Lower lobe of right lung (tissue), 2 donors: ENCODE measurements around the gene SPATS2. TPM values are rescaled to one million over a fixed set of nuclear protein-coding genes. Genes with fewer than 3 reads are reported as not detected.

Experiments used
- ATAC-seq, 2 donors: fragments of 200-7000 bp; cut with Tn5 transposase; one replicate each; pipeline ENCODE4 v1.9.1; 2020 to 2022; ENCODE audit warnings: mild to moderate bottlenecking in 2 of 2, moderate library complexity in 2 of 2
- DNase-seq: peaks from one replicate; pipeline ENCODE4 v3.0.0-alpha.2; 2020
- H3K27ac ChIP-seq: fragments of 200-600 bp; one replicate; pipeline ENCODE4 v1.8.0; 2022
- H3K27me3 ChIP-seq: fragments of 200-600 bp; one replicate; pipeline ENCODE4 v1.8.0; 2022; ENCODE audit warnings: low read depth
- H3K36me3 ChIP-seq: fragments of 200-600 bp; one replicate; pipeline ENCODE4 v1.8.0; 2022; ENCODE audit warnings: mild to moderate bottlenecking
- H3K4me1 ChIP-seq: fragments of 200-600 bp; one replicate; pipeline ENCODE4 v1.8.0; 2022
- H3K4me3 ChIP-seq: fragments of 200-600 bp; one replicate; pipeline ENCODE4 v1.8.0; 2022; ENCODE audit warnings: mild to moderate bottlenecking
- H3K9me3 ChIP-seq: fragments of 200-600 bp; one replicate; pipeline ENCODE4 v1.8.0; 2022
- intact Hi-C: fragments of 100-400 bp; cut with DNase I; formaldehyde crosslinking; loops from one replicate; pipeline ENCODE4 v1.11.0; 2022
- total RNA-seq: library from RNA; stranded (reverse); fragmentation: NEBNext Ultra II Directional; extraction: Animal tissue kit (Norgen Biotek cat#: 25700); gene quantifications from one replicate; pipeline ENCODE4 v1.2.1, GENCODE V29; 2021
- TF ChIP-seq, protein P1 (sequence below): fragments of 200-600 bp; IDR thresholded peaks from one replicate; pipeline ENCODE4 v1.8.0; 2022; ENCODE audit warnings: antibody characterized with exemption, mild to moderate bottlenecking
- donor health status: DM: no; HTN: yes; CAD: no; lungs with severe emphysema.

Gene SPATS2
- total RNA-seq, 1 donor from 2014 or later = 17.3 TPM

DNA sequence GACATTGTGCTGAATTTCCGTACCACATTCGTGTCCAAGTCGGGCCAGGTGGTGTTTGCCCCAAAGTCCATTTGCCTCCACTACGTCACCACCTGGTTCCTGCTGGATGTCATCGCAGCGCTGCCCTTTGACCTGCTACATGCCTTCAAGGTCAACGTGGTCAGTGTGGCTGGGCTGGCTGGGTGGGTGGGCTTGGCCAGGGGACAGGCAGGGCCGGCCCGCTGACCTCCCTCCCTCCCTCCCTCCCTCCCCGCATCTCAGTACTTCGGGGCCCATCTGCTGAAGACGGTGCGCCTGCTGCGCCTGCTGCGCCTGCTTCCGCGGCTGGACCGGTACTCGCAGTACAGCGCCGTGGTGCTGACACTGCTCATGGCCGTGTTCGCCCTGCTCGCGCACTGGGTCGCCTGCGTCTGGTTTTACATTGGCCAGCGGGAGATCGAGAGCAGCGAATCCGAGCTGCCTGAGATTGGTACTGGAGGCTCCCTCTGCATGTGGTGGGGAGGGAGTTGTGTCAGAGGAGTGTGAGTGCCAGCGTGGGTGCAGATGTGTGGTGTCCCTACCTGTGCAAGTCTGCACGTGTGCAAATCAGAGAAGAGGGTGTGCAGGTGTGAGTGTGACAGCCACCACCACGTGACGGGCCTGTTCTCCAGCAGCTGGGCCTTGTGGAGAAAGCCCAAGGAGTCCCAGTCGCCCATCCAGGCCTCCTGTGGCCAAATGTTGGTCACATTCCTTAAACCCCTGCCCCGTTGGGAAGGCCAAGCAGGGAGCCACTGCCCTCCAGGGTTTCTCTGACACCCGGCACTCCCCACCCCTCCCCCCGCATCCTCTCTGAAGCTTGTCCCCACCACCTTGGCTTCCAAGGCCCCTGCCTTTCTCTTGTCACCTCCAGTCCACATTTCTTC is 176.9 kb downstream of the SPATS2 start:
- H3K27me3 ChIP-seq = peaks cover 49% of the 10 kb centered on the region
- TF ChIP-seq, protein P1, sequence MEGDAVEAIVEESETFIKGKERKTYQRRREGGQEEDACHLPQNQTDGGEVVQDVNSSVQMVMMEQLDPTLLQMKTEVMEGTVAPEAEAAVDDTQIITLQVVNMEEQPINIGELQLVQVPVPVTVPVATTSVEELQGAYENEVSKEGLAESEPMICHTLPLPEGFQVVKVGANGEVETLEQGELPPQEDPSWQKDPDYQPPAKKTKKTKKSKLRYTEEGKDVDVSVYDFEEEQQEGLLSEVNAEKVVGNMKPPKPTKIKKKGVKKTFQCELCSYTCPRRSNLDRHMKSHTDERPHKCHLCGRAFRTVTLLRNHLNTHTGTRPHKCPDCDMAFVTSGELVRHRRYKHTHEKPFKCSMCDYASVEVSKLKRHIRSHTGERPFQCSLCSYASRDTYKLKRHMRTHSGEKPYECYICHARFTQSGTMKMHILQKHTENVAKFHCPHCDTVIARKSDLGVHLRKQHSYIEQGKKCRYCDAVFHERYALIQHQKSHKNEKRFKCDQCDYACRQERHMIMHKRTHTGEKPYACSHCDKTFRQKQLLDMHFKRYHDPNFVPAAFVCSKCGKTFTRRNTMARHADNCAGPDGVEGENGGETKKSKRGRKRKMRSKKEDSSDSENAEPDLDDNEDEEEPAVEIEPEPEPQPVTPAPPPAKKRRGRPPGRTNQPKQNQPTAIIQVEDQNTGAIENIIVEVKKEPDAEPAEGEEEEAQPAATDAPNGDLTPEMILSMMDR = no peak

DNA sequence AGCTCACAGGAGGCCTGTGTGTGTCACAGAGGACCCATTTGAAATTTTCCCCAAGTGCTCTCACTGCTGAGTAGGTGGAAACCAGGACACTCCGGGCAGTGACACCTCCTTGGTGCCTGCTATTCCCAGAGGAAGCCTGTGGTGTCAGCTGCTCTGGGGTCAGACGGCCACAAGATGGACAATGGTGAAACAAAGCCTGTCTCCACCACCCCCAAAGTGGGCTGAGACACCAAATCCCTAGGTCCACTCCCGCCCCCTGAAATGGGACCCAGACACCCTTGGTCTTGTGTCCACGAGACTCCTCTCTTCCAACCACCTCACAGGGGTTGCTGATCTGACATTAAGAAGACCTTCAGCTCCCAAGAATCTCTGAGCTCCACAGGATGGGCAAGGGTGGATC is 178.6 kb downstream of the SPATS2 start:
- no peak for ATAC-seq
- TF ChIP-seq, protein P1 = no peak
- H3K4me3 ChIP-seq = no peak overlapping the region
- H3K9me3 ChIP-seq = no peaks in the 10 kb centered on the region
- no peak overlapping the region for H3K27ac ChIP-seq
- no peaks in the 10 kb centered on the region for H3K36me3 ChIP-seq
- H3K4me1 ChIP-seq = peaks cover 12% of the 10 kb centered on the region
- peak; percentile 6 for DNase-seq
- H3K27me3 ChIP-seq = peaks cover 48% of the 10 kb centered on the region
- intact Hi-C loops = no loop called here

More for the DNA sequence above, 176.9 kb downstream of the SPATS2 start:
- Histone ChIP-seq H3K36me3 (no peaks in the 10 kb centered on the region), H3K4me1 (peaks cover 9% of the 10 kb centered on the region), H3K27ac (no peak overlapping the region), H3K9me3 (no peaks in the 10 kb centered on the region), H3K4me3 (no peak overlapping the region)
- DNase-seq = peak; percentile 41
- intact Hi-C loops = no loop called here
- no peak for ATAC-seq

DNA sequence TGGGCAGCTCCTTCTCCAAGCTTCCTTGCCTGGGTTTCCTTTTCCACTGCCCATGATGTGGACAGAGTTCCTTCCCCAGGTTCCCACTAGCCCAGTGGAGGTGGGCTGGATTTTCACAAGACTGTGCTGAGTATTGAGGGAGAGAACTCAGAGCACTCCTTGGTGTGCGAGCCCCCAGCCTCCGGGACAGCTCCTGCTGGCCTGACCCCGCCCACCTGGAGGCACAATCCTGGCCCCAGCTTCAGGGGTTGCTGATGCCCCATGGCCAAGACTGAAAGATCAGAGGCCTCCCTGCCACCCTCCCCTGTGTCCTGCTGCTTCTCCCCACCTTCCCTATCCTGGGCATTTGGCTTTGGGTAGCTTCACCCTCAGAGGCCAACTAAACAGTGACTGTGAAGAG is 179.2 kb downstream of the SPATS2 start:
- Histone ChIP-seq H3K36me3 (no peaks in the 10 kb centered on the region), H3K4me1 (peaks cover 12% of the 10 kb centered on the region), H3K27ac (no peak overlapping the region), H3K9me3 (no peaks in the 10 kb centered on the region), H3K4me3 (no peak overlapping the region), H3K27me3 (peaks cover 48% of the 10 kb centered on the region)
- intact Hi-C loops = no loop called here
- ATAC-seq = no peak
- no peak for DNase-seq
- TF ChIP-seq, protein P1 = no peak

DNA sequence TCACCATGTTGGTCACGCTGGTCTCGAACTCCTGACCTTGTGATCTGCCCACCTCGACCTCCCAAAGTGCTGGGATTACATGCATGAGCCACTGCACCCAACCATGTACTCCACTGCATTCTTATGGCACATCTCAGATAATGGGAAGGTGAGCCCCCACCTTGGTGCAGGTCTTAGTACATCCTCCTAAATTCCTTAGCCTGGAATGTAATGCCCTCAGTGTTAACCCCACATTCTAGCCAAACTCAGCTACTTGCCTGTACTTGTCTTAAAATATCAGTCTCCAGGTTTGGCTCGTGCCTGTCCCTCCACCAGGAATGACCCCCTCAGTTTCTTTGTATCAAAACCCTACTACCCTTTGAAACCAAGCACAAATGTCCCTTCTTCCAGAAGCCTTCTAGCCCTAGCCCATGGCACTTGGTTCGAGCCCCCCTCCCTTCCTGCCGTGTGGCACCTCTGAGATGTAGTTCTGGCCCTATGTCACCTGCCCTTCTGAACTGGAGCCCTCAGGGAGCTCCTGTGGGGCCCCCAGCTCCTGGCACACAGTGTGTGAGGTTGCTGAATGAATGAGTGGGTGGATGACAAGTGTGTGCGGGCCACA is 179.9 kb downstream of the SPATS2 start:
- intact Hi-C loops = no loop called here
- no peaks in the 10 kb centered on the region for H3K36me3 ChIP-seq
- no peak for DNase-seq
- TF ChIP-seq, protein P1 = no peak
- no peak for ATAC-seq
- H3K4me3 ChIP-seq = no peak overlapping the region
- H3K9me3 ChIP-seq = no peaks in the 10 kb centered on the region
- peaks cover 48% of the 10 kb centered on the region for H3K27me3 ChIP-seq
- H3K27ac ChIP-seq = no peak overlapping the region
- H3K4me1 ChIP-seq = peaks cover 12% of the 10 kb centered on the region

- Histone ChIP-seq H3K27me3 (peaks cover 43% of the 10 kb centered on the region), H3K9me3 (no peaks in the 10 kb centered on the region), H3K4me3 (peak overlapping the region; percentile 47), H3K4me1 (peaks cover 12% of the 10 kb centered on the region), H3K27ac (no peak overlapping the region), H3K36me3 (no peaks in the 10 kb centered on the region)
- DNase-seq (no peak), ATAC-seq (no peak)
- intact Hi-C loops = no loop called here
- TF ChIP-seq, protein P1 = no peak
These were observed 181.2 kb downstream of the SPATS2 start for GRCh38 chr12:49548481-49548821.
